Astrocyte (in vitro differentiated cells and primary cell): ENCODE data around the gene SERPINB6. TPM values are rescaled to one million over a fixed set of nuclear protein-coding genes. Genes with fewer than 3 reads are reported as not detected.

Source experiments
- DNase-seq: peaks from one replicate; pipeline ENCODE4 v3.0.0-alpha.2; 2010; ENCODE audit warnings: low read depth
- FAIRE-seq: peaks from 2 replicates; lab custom pipeline; 2011; peaks lifted over from hg19 to GRCh38; lab: Jason Lieb, UNC
- H2AFZ ChIP-seq: 2 replicates; pipeline ENCODE4 v1.6.0; 2012; ENCODE audit warnings: low read depth, low read length, inconsistent platforms
- H3K27ac ChIP-seq: 2 replicates; pipeline ENCODE4 v1.5.1; 2011; ENCODE audit warnings: low read depth, low read length, inconsistent platforms
- H3K27me3 ChIP-seq: 2 replicates; pipeline ENCODE4 v1.6.0; 2011; ENCODE audit warnings: low read length, inconsistent platforms; ENCODE audit not compliant: insufficient read depth
- H3K36me3 ChIP-seq: 2 replicates; pipeline ENCODE4 v1.5.1; 2011; ENCODE audit warnings: low read length, inconsistent platforms; ENCODE audit not compliant: insufficient read depth
- H3K4me1 ChIP-seq: 2 replicates; pipeline ENCODE4 v1.5.1; 2011; ENCODE audit warnings: low read length, inconsistent platforms; ENCODE audit not compliant: insufficient read depth
- H3K4me2 ChIP-seq: 2 replicates; pipeline ENCODE4 v1.6.0; 2012; ENCODE audit warnings: low read length, inconsistent platforms
- H3K4me3 ChIP-seq: 2 replicates; pipeline ENCODE4 v1.5.1; 2011; ENCODE audit warnings: low read depth, mild to moderate bottlenecking, low read length, inconsistent platforms; ENCODE audit not compliant: insufficient read depth
- H3K79me2 ChIP-seq: 2 replicates; pipeline ENCODE4 v1.6.0; 2012; ENCODE audit warnings: mild to moderate bottlenecking, low read length, inconsistent platforms; ENCODE audit not compliant: insufficient read depth
- H3K9ac ChIP-seq: 2 replicates; pipeline ENCODE4 v1.6.0; 2012; ENCODE audit warnings: mild to moderate bottlenecking, low read length, inconsistent platforms
- H3K9me3 ChIP-seq: 2 replicates; pipeline ENCODE4 v1.5.1; 2012; ENCODE audit warnings: low read depth, mild to moderate bottlenecking, low read length, inconsistent platforms; ENCODE audit not compliant: insufficient read depth
- H4K20me1 ChIP-seq: 2 replicates; pipeline ENCODE4 v1.6.0; 2012; ENCODE audit warnings: low read length, inconsistent platforms; ENCODE audit not compliant: insufficient read depth
- H3K27ac Mint-ChIP-seq: one replicate; pipeline ENCODE4 v1.8.0; 2021; ENCODE audit warnings: mild to moderate bottlenecking, mixed read lengths; ENCODE audit not compliant: unreplicated experiment
- H3K27me3 Mint-ChIP-seq: one replicate; pipeline ENCODE4 v1.8.0; 2021; ENCODE audit warnings: low read depth, mixed read lengths; ENCODE audit not compliant: unreplicated experiment
- H3K36me3 Mint-ChIP-seq: one replicate; pipeline ENCODE4 v1.8.0; 2021; ENCODE audit warnings: low read depth, mixed read lengths; ENCODE audit not compliant: unreplicated experiment
- H3K4me1 Mint-ChIP-seq: one replicate; pipeline ENCODE4 v1.8.0; 2021; ENCODE audit warnings: low read depth, mixed read lengths; ENCODE audit not compliant: unreplicated experiment
- H3K4me3 Mint-ChIP-seq: one replicate; pipeline ENCODE4 v1.8.0; 2021; ENCODE audit warnings: mild to moderate bottlenecking, moderate library complexity, mixed read lengths; ENCODE audit not compliant: unreplicated experiment
- H3K9me3 Mint-ChIP-seq: one replicate; pipeline ENCODE4 v1.8.0; 2021; ENCODE audit warnings: mild to moderate bottlenecking, mixed read lengths; ENCODE audit not compliant: unreplicated experiment
- CTCF ChIP-seq: IDR thresholded peaks from 2 replicates; pipeline ENCODE4 v1.5.1; 2011; ENCODE audit warnings: low read depth, mild to moderate bottlenecking, inconsistent platforms, low read length, moderate library complexity; ENCODE audit not compliant: insufficient read depth
- EZH2 ChIP-seq: IDR thresholded peaks from 2 replicates; pipeline ENCODE4 v1.6.1; 2012; ENCODE audit warnings: mild to moderate bottlenecking, low read length, inconsistent platforms; ENCODE audit not compliant: insufficient read depth
- total RNA-seq: library from RNA; stranded (reverse); gene quantifications from 2 replicates; pipeline ENCODE4 v1.2.1, GENCODE V29; 2021

The SERPINB6 gene
- total RNA-seq, 1 donor from 2014 or later, result 68.4 TPM

- no peak overlapping the region for H3K4me3 ChIP-seq
- H3K27ac ChIP-seq, result peak overlapping the region; percentile 28
- TF ChIP-seq CTCF, result peak; percentile 76
- no peak for TF ChIP-seq EZH2
- Mint-ChIP-seq H3K36me3 (peaks cover 7% of the 10 kb centered on the region), H3K27me3 (peaks cover under 1% of the 10 kb centered on the region), H3K4me3 (no peak overlapping the region), H3K4me1 (peaks cover 4% of the 10 kb centered on the region), H3K9me3 (peaks cover 1% of the 10 kb centered on the region), H3K27ac (no peak overlapping the region)
- H4K20me1 ChIP-seq, result no peaks in the 10 kb centered on the region
- H2AFZ ChIP-seq, result no peak overlapping the region
- peaks cover 4% of the 10 kb centered on the region for H3K79me2 ChIP-seq
- DNase-seq (peak; percentile 53), FAIRE-seq (no peak)
- no peaks in the 10 kb centered on the region for H3K9me3 ChIP-seq
- H3K4me1 ChIP-seq, result peaks cover 23% of the 10 kb centered on the region
- H3K27me3 ChIP-seq, result no peaks in the 10 kb centered on the region
- peak overlapping the region; percentile 15 for H3K4me2 ChIP-seq
- H3K36me3 ChIP-seq, result no peaks in the 10 kb centered on the region
- no peak overlapping the region for H3K9ac ChIP-seq
Measured at GRCh38 chr6:3001773-3002293, 30.5 kb upstream of the SERPINB6 start.

- no peaks in the 10 kb centered on the region for H3K36me3 ChIP-seq
- peak overlapping the region; percentile 70 for H3K4me3 Mint-ChIP-seq
- H3K27me3 Mint-ChIP-seq, result peaks cover 2% of the 10 kb centered on the region
- peaks cover 4% of the 10 kb centered on the region for H3K4me1 Mint-ChIP-seq
- no peaks in the 10 kb centered on the region for H4K20me1 ChIP-seq
- peaks cover 5% of the 10 kb centered on the region for H3K36me3 Mint-ChIP-seq
- no peak overlapping the region for H3K9ac ChIP-seq
- no peaks in the 10 kb centered on the region for H3K9me3 ChIP-seq
- H3K27ac Mint-ChIP-seq, result no peak overlapping the region
- peaks cover 4% of the 10 kb centered on the region for H3K79me2 ChIP-seq
- H3K4me2 ChIP-seq, result peak overlapping the region; percentile 15
- TF ChIP-seq CTCF (no peak), EZH2 (no peak)
- no peak for FAIRE-seq
- H3K9me3 Mint-ChIP-seq, result peaks cover 1% of the 10 kb centered on the region
- no peaks in the 10 kb centered on the region for H3K27me3 ChIP-seq
- DNase-seq, result no peak
- no peak overlapping the region for H3K4me3 ChIP-seq
- peaks cover 23% of the 10 kb centered on the region for H3K4me1 ChIP-seq
- H3K27ac ChIP-seq, result peak overlapping the region; percentile 28
- H2AFZ ChIP-seq, result no peak overlapping the region
Measured at GRCh38 chr6:3001146-3001772, 29.9 kb upstream of the SERPINB6 start.
